IMR-90 (cell line): ENCODE data around the gene RAVER1.

Experiments used
- CTCF ChIP-seq: conservative IDR thresholded peaks from 2 replicates; pipeline ENCODE4 v1.5.1; 2012; ENCODE audit warnings: mild to moderate bottlenecking, low read depth, low read length, improper control_type of control experiment
- POLR2A ChIP-seq: IDR thresholded peaks from 2 replicates; pipeline ENCODE4 v1.6.1; 2012; ENCODE audit warnings: mild to moderate bottlenecking, low read depth, low read length

- TF ChIP-seq CTCF: no peak
- peak; percentile 96 for TF ChIP-seq POLR2A
These were observed at the start of gene RAVER1 for GRCh38 chr19:10332965-10333757.
